ENCODE measurements around the gene LBHD1.

LBHD1 gene

DNA sequence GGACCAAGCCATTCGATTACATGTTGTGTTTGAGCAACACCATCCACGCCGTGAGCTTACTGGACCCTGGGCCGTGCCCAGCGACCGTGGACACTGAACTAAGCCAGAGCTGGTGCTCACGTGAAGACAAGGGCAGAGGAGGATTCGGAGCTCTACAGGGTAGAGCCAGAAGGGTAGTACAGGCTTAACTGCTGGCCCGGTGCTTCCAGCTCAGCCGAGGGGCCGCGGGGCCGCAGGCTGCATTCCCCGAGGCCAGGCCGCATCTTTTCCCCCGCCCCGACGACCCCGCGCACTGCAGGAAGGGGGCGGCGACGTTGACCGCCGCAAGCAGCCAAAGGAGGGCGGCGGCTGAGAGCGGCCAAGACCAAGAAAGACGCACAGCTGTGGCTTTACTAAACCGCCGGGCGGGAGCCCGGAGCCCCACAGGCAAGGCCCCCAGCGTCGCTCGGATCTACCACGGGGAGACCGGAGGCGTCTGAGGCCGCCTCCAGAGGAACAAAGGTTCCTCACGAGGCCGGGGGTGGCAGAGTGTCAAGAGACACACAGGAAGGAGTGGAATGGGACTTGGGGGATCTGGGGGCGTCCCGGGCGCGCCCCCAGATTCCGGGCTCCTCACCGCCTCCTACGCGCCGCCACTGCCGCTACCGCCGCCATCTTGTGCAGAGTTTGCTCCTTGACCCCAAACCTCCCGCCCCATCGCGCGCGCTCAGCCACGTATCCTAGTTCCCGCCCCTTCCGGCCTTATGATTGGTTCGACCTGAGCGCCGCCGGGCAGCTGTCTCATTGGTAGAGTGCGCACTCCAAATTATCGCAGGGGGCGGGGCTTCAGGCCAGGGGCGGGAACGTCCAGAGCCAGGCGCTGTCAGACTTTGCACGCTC is 25.9 kb downstream of the LBHD1 start, which contains the start of gene GANAB:
Gene GANAB, minus strand, starts transcription at position 668 of the 879 bp plus-strand sequence. Its CDS starts 14 bp downstream, at position 654.
- H2BK5ac ChIP-seq (ENCODE audit: low read depth, low read length, poor library complexity): peak within 1 kb of the TSS; percentile 63
- peak within 1 kb of the TSS; percentile 86 for H2BK120ac ChIP-seq (ENCODE audit: insufficient read depth, low read length, poor library complexity)
- H3K9ac ChIP-seq (ENCODE audit: low read length): peak within 1 kb of the TSS; percentile 97
- peak within 1 kb of the TSS; percentile 1 for H2AK5ac ChIP-seq (ENCODE audit: low read length)
- H3K27ac ChIP-seq (ENCODE audit: low read depth, low read length): peak within 1 kb of the TSS; percentile 89
- H3K79me2 ChIP-seq (ENCODE audit: control insufficient read depth, insufficient read depth, low read length, poor library complexity): peaks cover 9% of the 10 kb centered on the region
- no CpG with 5 or more reads among the region's 73 CpGs for WGBS (ENCODE audit: extremely low coverage, insufficient coverage, insufficient read length)
- peak; percentile 99 for DNase-seq
- no peaks in the 10 kb centered on the region for H3K27me3 ChIP-seq (ENCODE audit: insufficient read depth, low read length)
- no peaks in the 10 kb centered on the region for H3K9me3 ChIP-seq (ENCODE audit: insufficient read depth, low read depth, low read length)
- H2AFZ ChIP-seq (ENCODE audit: insufficient read depth, low read length, poor library complexity): peak within 1 kb of the TSS; percentile 62
- peak within 1 kb of the TSS; percentile 91 for H4K91ac ChIP-seq (ENCODE audit: low read depth, low read length)
- H2BK12ac ChIP-seq (ENCODE audit: low read length): no peak within 1 kb of the TSS
- H4K12ac ChIP-seq (ENCODE audit: low read depth, low read length): peak within 1 kb of the TSS; percentile 78
- H3K4me2 ChIP-seq (ENCODE audit: low read length): peak within 1 kb of the TSS; percentile 62
- peak within 1 kb of the TSS; percentile 23 for H3K14ac ChIP-seq (ENCODE audit: low read length)
- H3K18ac ChIP-seq (ENCODE audit: low read length): peak within 1 kb of the TSS; percentile 75
- peak within 1 kb of the TSS; percentile 73 for H3K4ac ChIP-seq (ENCODE audit: low read depth, low read length)
- H4K8ac ChIP-seq (ENCODE audit: low read depth, low read length): peak within 1 kb of the TSS; percentile 94
- peak within 1 kb of the TSS; percentile 86 for H3K4me3 ChIP-seq (ENCODE audit: low read depth, low read length)
- H3K79me1 ChIP-seq (ENCODE audit: low read length): peaks cover 7% of the 10 kb centered on the region
- no peak within 1 kb of the TSS for H3K23ac ChIP-seq (ENCODE audit: low read length)
- peaks cover 8 to 9% of the 10 kb centered on the region in 2 experiments for H3K4me1 ChIP-seq (ENCODE audit: control insufficient read depth in 1 of 2, insufficient read depth in 2 of 2, low read length in 2 of 2)
- H3K36me3 ChIP-seq (ENCODE audit: control insufficient read depth in 1 of 2, insufficient read depth in 2 of 2, low read length in 2 of 2): peaks cover 30 to 35% of the 10 kb centered on the region in 2 experiments

DNA sequence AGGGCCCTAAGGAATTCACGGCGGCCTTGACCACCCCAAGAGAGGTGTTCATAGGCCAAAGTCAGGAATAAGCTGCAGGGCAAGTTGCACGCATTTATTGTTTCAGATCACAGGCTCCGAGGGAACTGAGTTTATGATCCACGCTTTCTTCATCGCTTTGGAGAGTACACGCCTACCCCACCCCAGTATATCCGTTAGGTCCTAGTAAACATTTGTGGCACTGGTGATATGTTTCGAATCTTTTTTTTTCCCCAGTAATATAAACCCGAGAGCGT is 26.5 kb downstream of the LBHD1 start:
- Histone ChIP-seq H3K9me3 (ENCODE audit: insufficient read depth, low read depth, low read length) (no peaks in the 10 kb centered on the region), H3K9ac (ENCODE audit: low read length) (peak overlapping the region; percentile 97), H4K91ac (ENCODE audit: low read depth, low read length) (peak overlapping the region; percentile 91), H3K79me1 (ENCODE audit: low read length) (peaks cover 7% of the 10 kb centered on the region), H3K14ac (ENCODE audit: low read length) (peak overlapping the region; percentile 23), H2BK120ac (ENCODE audit: insufficient read depth, low read length, poor library complexity) (no peak overlapping the region), H4K8ac (ENCODE audit: low read depth, low read length) (peak overlapping the region; percentile 94), H3K79me2 (ENCODE audit: control insufficient read depth, insufficient read depth, low read length, poor library complexity) (peaks cover 9% of the 10 kb centered on the region), H4K12ac (ENCODE audit: low read depth, low read length) (no peak overlapping the region), H3K4me2 (ENCODE audit: low read length) (peak overlapping the region; percentile 62), H3K36me3 (ENCODE audit: control insufficient read depth in 1 of 2, insufficient read depth in 2 of 2, low read length in 2 of 2) (peaks cover 32 to 35% of the 10 kb centered on the region in 2 experiments), H3K27me3 (ENCODE audit: insufficient read depth, low read length) (no peaks in the 10 kb centered on the region), H3K23ac (ENCODE audit: low read length) (no peak overlapping the region), H2AK5ac (ENCODE audit: low read length) (peak overlapping the region; percentile 1), H3K4ac (ENCODE audit: low read depth, low read length) (peak overlapping the region; percentile 73), H3K4me3 (ENCODE audit: low read depth, low read length) (peak overlapping the region; percentile 86), H2AFZ (ENCODE audit: insufficient read depth, low read length, poor library complexity) (no peak overlapping the region), H3K27ac (ENCODE audit: low read depth, low read length) (peak overlapping the region; percentile 89), H3K4me1 (ENCODE audit: control insufficient read depth in 1 of 2, insufficient read depth in 2 of 2, low read length in 2 of 2) (peaks cover 8 to 9% of the 10 kb centered on the region in 2 experiments), H3K18ac (ENCODE audit: low read length) (no peak overlapping the region), H2BK12ac (ENCODE audit: low read length) (no peak overlapping the region), H2BK5ac (ENCODE audit: low read depth, low read length, poor library complexity) (no peak overlapping the region)
- DNase-seq: peak in 1 of 2 donors; percentile 12
- WGBS (ENCODE audit: extremely low coverage, insufficient coverage, insufficient read length): no CpG with 5 or more reads among the region's 11 CpGs

DNA sequence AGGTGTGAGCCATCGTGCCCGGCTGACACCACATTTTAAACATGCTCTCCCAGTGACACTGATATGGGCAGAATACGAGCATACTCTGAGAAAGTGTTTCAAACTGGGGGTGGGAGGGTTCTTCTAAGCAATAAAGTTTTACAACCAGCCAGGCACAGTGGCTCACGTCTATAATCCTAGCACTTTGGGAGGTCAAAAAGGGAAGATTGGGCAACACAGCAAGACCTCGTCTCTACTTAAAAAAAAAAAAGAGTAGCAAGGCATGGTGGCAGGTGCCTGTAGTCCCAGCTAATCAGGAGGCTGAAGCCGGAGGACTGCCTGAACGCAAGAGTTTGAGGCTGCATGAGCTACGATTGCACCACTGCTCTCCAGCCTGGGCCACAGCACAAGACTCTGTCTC is 27.8 kb downstream of the LBHD1 start:
- Histone ChIP-seq H4K8ac (ENCODE audit: low read depth, low read length) (no peak overlapping the region), H3K79me2 (ENCODE audit: control insufficient read depth, insufficient read depth, low read length, poor library complexity) (peaks cover 9% of the 10 kb centered on the region), H3K4me2 (ENCODE audit: low read length) (no peak overlapping the region), H3K9ac (ENCODE audit: low read length) (no peak overlapping the region), H3K36me3 (ENCODE audit: control insufficient read depth in 1 of 2, insufficient read depth in 2 of 2, low read length in 2 of 2) (peaks cover 28 to 35% of the 10 kb centered on the region in 2 experiments), H3K4me1 (ENCODE audit: control insufficient read depth in 1 of 2, insufficient read depth in 2 of 2, low read length in 2 of 2) (peaks cover 8 to 9% of the 10 kb centered on the region in 2 experiments), H3K4me3 (ENCODE audit: low read depth, low read length) (no peak overlapping the region), H3K79me1 (ENCODE audit: low read length) (peaks cover 7% of the 10 kb centered on the region), H3K23ac (ENCODE audit: low read length) (no peak overlapping the region), H4K12ac (ENCODE audit: low read depth, low read length) (no peak overlapping the region), H3K4ac (ENCODE audit: low read depth, low read length) (peak overlapping the region; percentile 39), H3K9me3 (ENCODE audit: insufficient read depth, low read depth, low read length) (no peaks in the 10 kb centered on the region), H2AFZ (ENCODE audit: insufficient read depth, low read length, poor library complexity) (no peak overlapping the region), H2BK12ac (ENCODE audit: low read length) (no peak overlapping the region), H2BK5ac (ENCODE audit: low read depth, low read length, poor library complexity) (no peak overlapping the region), H2BK120ac (ENCODE audit: insufficient read depth, low read length, poor library complexity) (no peak overlapping the region), H3K18ac (ENCODE audit: low read length) (no peak overlapping the region), H3K14ac (ENCODE audit: low read length) (no peak overlapping the region), H4K91ac (ENCODE audit: low read depth, low read length) (no peak overlapping the region), H3K27me3 (ENCODE audit: insufficient read depth, low read length) (no peaks in the 10 kb centered on the region), H3K27ac (ENCODE audit: low read depth, low read length) (no peak overlapping the region), H2AK5ac (ENCODE audit: low read length) (no peak overlapping the region)
- DNase-seq: no peak
- WGBS (ENCODE audit: extremely low coverage, insufficient coverage, insufficient read length): no CpG with 5 or more reads among the region's 8 CpGs

DNA sequence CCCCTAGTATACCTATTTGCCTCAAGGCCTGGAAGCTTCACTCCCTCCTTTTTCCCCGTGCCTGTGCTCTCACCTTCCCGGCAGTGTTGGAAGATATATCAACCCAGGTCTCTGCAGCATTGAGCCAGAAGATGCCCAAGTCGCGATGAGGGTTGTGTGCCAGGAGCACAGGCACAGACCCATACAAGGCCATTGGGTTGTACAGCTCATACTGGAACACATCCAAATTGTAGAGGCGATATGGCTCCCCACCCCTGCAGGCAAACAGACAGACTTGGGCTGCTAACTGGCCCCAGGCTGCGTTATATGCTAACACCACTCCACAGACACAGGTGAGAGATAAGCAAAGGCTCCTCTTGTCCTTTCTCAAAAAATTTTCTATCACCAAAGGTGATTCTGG is 39.6 kb downstream of the LBHD1 start:
- Histone ChIP-seq H2AFZ (ENCODE audit: insufficient read depth, low read length, poor library complexity) (no peak overlapping the region), H3K9ac (ENCODE audit: low read length) (no peak overlapping the region)
- WGBS (ENCODE audit: extremely low coverage, insufficient coverage, insufficient read length): no CpG with 5 or more reads among the region's 6 CpGs

More for the DNA sequence above, 39.6 kb downstream of the LBHD1 start:
- H3K23ac ChIP-seq (ENCODE audit: low read length): no peak overlapping the region
- H4K8ac ChIP-seq (ENCODE audit: low read depth, low read length): no peak overlapping the region
- no peaks in the 10 kb centered on the region for H3K4me1 ChIP-seq (ENCODE audit: control insufficient read depth in 1 of 2, insufficient read depth in 2 of 2, low read length in 2 of 2)
- H3K79me1 ChIP-seq (ENCODE audit: low read length): no peaks in the 10 kb centered on the region
- H3K9me3 ChIP-seq (ENCODE audit: insufficient read depth, low read depth, low read length): no peaks in the 10 kb centered on the region
- H3K79me2 ChIP-seq (ENCODE audit: control insufficient read depth, insufficient read depth, low read length, poor library complexity): no peaks in the 10 kb centered on the region
- H3K36me3 ChIP-seq (ENCODE audit: control insufficient read depth in 1 of 2, insufficient read depth in 2 of 2, low read length in 2 of 2): peaks cover 76 to 77% of the 10 kb centered on the region in 2 experiments
- H3K27me3 ChIP-seq (ENCODE audit: insufficient read depth, low read length): no peaks in the 10 kb centered on the region
- no peak overlapping the region for H3K4me3 ChIP-seq (ENCODE audit: low read depth, low read length)
- DNase-seq: no peak
- H3K14ac ChIP-seq (ENCODE audit: low read length): no peak overlapping the region
- H2BK120ac ChIP-seq (ENCODE audit: insufficient read depth, low read length, poor library complexity): no peak overlapping the region
- H3K4me2 ChIP-seq (ENCODE audit: low read length): no peak overlapping the region
- H4K91ac ChIP-seq (ENCODE audit: low read depth, low read length): no peak overlapping the region
- no peak overlapping the region for H2BK5ac ChIP-seq (ENCODE audit: low read depth, low read length, poor library complexity)
- H2BK12ac ChIP-seq (ENCODE audit: low read length): no peak overlapping the region
- no peak overlapping the region for H3K4ac ChIP-seq (ENCODE audit: low read depth, low read length)
- H3K18ac ChIP-seq (ENCODE audit: low read length): no peak overlapping the region
- no peak overlapping the region for H2AK5ac ChIP-seq (ENCODE audit: low read length)
- no peak overlapping the region for H3K27ac ChIP-seq (ENCODE audit: low read depth, low read length)
- no peak overlapping the region for H4K12ac ChIP-seq (ENCODE audit: low read depth, low read length)

All from trophoblast cell (in vitro differentiated cells and primary cell).